H1 (cell line): Measurements from ENCODE around the gene CAMTA1. TPM values are rescaled to one million over a fixed set of nuclear protein-coding genes. Genes with fewer than 3 reads are reported as not detected.

Experiments used
- CTBP2 ChIP-seq: IDR thresholded peaks from 2 replicates; pipeline ENCODE4 v1.7.0; 2011; ENCODE audit warnings: borderline replicate concordance, mild to moderate bottlenecking, moderate library complexity, mixed read lengths, low read length; ENCODE audit not compliant: insufficient read depth, insufficient read length
- JUN ChIP-seq: IDR thresholded peaks from 2 replicates; pipeline ENCODE4 v1.6.1; 2011; ENCODE audit warnings: low read depth, mild to moderate bottlenecking, improper control_type of control experiment, low read length
- MAFK ChIP-seq: IDR thresholded peaks from 2 replicates; pipeline ENCODE4 v1.6.1; 2012; ENCODE audit warnings: low read depth, mild to moderate bottlenecking, improper control_type of control experiment, low read length
- RFX5 ChIP-seq: IDR thresholded peaks from 2 replicates; pipeline ENCODE4 v1.6.1; 2011; ENCODE audit warnings: low read depth, low read length, improper control_type of control experiment, borderline replicate concordance
- RXRA ChIP-seq: IDR thresholded peaks from 2 replicates; pipeline ENCODE4 v1.6.1; 2011; ENCODE audit warnings: low read depth, mild to moderate bottlenecking, low read length, moderate library complexity; ENCODE audit not compliant: insufficient read depth
- SP2 ChIP-seq: IDR thresholded peaks from 2 replicates; pipeline ENCODE4 v1.6.1; 2012; ENCODE audit warnings: mild to moderate bottlenecking, low read length, inconsistent platforms
- TAF1 ChIP-seq: IDR thresholded peaks from 2 replicates; pipeline ENCODE4 v1.6.1; 2011; ENCODE audit warnings: mild to moderate bottlenecking, low read depth, low read length
- YY1 ChIP-seq: IDR thresholded peaks from 2 replicates; pipeline ENCODE4 v1.6.1; 2011; ENCODE audit warnings: low read depth, mild to moderate bottlenecking, low read length
- polyA plus RNA-seq, 7 experiments: library from polyadenylated mRNA; depleted of rRNA in 3 of 7; stranded (reverse) in 5 of 7; unstranded in 2 of 7; fragments of >200 nt in 5 of 7; fragments of 200-250 nt in 2 of 7; gene quantifications; 1 replicate in 5 of 7; 2 replicates in 1 of 7; 4 replicates in 1 of 7; pipeline versions ENCODE4 v1.2.1 to v1.2.3, GENCODE V29; 2011 to 2013; ENCODE audit warnings: missing spikeins in 2 of 7, mixed read lengths in 2 of 7
- total RNA-seq: library from RNA; stranded (reverse); fragmentation: NEBNext Ultra II Directional; extraction: Animal tissue kit (Norgen Biotek cat#: 25700); gene quantifications from 2 replicates; pipeline ENCODE4 v1.2.1, GENCODE V29; 2021

Gene CAMTA1
- total and polyA plus RNA-seq, 2 of the 8 experiments (the other 6 are each of a cell fraction or from before 2014, with no cell fraction given), result 65.0 to 119 TPM

DNA sequence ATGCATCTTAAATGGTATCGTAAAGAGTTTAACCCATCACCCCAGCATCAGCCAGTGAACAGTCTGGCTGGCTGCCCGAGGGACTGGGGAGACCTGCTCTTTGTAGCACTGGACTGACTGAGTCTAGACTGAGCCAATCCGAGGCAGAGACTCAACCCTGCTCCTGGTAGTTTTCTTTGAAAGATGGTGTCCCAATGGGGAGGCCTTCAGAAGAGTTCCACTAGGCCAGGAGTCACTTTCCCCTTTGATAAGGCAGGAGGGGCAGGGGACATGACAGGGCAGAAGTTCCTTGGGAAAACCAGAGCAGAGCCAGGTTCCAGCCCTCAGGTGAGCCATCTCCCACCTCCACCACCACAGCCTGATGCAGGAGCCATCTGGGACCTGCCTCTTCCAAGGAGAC is 203.5 kb downstream of the CAMTA1 start (continued):
- TF ChIP-seq MAFK, result no peak
- TF ChIP-seq RFX5, result no peak
- no peak for TF ChIP-seq SP2
- no peak for TF ChIP-seq JUN
- no peak for TF ChIP-seq CTBP2
- TF ChIP-seq TAF1, result no peak
- TF ChIP-seq RXRA, result no peak
- no peak for TF ChIP-seq YY1
